GM12873 (cell line): ENCODE data around the gene TCEAL9.

ENCODE experiments used
- CTCF ChIP-seq: IDR thresholded peaks from 2 replicates; pipeline ENCODE4 v1.5.1; 2012; ENCODE audit warnings: low read depth, mild to moderate bottlenecking, moderate library complexity, low read length, control low read depth; ENCODE audit not compliant: insufficient read depth; ENCODE audit errors: missing control alignments

The TCEAL9 gene, protein sequence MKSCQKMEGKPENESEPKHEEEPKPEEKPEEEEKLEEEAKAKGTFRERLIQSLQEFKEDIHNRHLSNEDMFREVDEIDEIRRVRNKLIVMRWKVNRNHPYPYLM

GRCh38 chrX:103356130-103356798 lies at the start of gene TCEAL9:
TCEAL9 (plus strand) TSS chrX:103356506; CDS start chrX:103357685, 1,179 bp downstream.
- TF ChIP-seq CTCF = no peak

DNA sequence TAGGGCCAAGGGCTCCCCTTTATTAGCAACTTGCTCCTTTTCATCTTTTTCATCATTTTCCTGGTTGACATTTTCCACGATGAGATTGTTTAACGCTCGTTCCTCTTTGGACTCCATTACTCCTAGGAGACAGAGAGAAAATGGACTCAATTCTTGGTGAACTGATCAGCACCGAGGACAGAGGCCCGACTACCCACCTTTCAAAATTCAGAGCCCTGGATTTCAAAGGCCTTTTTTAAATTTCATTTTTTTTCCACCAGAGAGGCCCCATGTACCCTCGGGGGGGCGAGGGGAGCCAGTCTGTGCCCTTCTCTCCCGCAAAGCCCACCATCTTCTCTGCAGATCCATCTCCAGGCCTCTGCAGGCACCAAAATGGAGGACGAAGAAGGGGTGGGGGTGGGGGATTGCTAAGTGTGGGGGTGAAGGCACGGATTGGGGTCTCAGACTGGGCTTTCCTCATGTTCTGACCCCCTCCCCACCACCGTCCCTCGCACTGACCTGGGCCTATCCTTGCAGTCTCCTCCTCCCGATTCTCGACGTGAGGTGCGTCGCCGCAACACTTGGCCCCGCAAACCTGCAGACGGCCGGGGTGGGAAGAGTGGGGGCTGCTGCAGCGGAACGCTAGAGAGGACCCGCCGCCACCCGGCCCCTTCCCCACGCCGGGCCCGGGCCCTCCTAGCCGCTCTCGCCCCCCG lies 46.3 kb upstream of the TCEAL9 start:
- no peak for TF ChIP-seq CTCF

- no peak for TF ChIP-seq CTCF
Measured at GRCh38 chrX:103310555-103311398, 45.5 kb upstream of the TCEAL9 start, which contains the start of gene BEX2. BEX2 (minus strand) TSS chrX:103310990; CDS start chrX:103309976, 1,014 bp downstream.

GRCh38 chrX:103311399-103311780 lies 44.9 kb upstream of the TCEAL9 start:
- no peak for TF ChIP-seq CTCF

DNA sequence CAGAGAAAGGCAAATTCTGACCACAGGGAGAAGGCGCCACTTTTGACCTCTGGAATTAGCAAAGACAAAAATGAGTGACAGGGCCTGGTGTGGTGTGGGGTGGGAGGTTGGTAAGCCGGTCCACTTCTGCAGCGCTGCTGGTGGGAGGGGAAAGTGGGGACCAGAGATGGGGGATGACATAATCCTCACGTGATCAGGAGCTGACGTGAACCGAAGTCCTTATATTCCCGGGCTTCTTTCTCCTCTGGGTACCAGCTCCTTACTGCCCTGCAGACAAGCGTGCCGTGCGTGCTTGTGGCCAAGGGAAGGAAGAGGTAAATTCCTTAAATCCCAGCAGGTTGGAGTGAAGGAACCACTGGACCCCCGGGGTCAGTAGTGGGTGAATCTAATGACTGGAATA lies 26.3 kb upstream of the TCEAL9 start, which contains the start of gene TCEAL7:
TCEAL7 (plus strand) TSS at position 249 of the 400 bp plus-strand sequence. CDS start 1,165 bp downstream, outside the sequence.
- no peak for TF ChIP-seq CTCF

DNA sequence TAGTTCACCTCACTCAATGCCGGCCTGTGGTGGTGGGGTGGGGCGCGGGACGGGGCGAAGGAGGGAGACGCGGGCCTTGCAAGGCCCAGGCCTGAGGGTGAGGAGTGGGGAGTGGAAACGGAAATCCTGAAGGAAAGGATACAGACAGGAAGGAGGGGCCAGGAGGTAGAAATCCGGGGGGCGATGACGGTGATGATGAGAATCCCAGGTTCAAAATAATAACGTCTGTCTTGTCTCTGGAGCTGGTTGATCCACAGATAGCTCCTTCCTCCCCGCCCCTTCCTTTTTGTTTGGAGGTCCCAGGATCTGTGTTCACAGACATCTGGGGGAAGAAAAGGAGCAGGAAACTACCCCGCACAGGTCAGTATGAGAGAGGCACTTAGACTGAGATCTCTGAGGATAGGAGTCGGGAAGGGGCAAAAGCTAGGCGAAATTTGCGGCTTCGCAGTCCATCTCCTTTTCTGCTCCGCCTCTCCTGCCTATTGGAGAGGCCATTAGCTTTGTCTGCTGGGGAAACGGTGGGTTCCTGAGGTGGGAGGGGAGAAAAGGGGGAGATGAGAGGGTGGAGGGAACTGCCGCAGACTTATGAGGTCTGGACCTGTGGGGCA lies 25.5 kb upstream of the TCEAL9 start:
- no peak for TF ChIP-seq CTCF
